ENCODE results near the gene RAD50.

RAD50 gene

DNA sequence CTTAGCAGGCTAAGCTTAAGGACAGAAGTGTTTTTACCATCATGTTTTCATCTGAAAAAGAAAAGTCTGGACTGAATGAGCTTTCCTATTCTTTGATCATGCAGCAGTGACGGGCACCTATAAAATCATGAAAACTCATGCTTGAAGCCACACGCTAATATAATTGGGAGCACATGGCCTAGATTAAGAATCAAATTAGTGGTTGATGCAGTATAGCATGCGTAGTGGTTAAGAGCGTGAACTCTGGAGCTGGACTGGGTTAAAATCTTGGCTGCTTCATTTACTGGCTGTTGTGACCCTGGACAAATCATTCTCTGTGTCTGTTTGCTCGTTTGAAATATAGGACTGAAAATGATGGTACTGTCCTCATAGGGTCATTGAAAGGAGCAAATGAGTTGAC lies 51.3 kb downstream of the RAD50 start:
- no peak overlapping the region for H3K4me3 ChIP-seq (replicated peaks in 1 of 2; ENCODE audit: low read depth in 2 of 2, low read length in 2 of 2)
- no peak for DNase-seq (ENCODE audit: low read depth in 2 of 2)
- TF ChIP-seq, protein P1, sequence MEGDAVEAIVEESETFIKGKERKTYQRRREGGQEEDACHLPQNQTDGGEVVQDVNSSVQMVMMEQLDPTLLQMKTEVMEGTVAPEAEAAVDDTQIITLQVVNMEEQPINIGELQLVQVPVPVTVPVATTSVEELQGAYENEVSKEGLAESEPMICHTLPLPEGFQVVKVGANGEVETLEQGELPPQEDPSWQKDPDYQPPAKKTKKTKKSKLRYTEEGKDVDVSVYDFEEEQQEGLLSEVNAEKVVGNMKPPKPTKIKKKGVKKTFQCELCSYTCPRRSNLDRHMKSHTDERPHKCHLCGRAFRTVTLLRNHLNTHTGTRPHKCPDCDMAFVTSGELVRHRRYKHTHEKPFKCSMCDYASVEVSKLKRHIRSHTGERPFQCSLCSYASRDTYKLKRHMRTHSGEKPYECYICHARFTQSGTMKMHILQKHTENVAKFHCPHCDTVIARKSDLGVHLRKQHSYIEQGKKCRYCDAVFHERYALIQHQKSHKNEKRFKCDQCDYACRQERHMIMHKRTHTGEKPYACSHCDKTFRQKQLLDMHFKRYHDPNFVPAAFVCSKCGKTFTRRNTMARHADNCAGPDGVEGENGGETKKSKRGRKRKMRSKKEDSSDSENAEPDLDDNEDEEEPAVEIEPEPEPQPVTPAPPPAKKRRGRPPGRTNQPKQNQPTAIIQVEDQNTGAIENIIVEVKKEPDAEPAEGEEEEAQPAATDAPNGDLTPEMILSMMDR (IDR thresholded peaks at IDR 0.05; ENCODE audit: low read depth, low read length), result no peak

DNA sequence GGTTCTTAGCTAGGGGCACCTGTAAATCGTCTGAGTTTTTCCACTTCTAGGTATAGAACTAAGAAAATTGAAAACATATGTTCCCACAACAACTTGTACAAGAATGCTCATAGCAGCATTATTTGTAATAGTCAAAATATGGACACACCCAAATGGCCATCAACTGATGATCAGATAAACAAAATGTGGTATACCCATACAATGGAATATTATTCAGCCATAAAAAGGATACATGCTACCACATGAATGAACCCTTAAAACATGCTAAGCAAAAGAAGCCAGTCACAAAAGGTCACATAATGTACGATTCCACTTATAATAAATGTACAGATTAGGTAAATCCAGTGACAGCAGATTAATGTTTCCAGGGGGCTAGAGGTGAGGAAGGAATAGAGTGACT lies 55.2 kb downstream of the RAD50 start:
- H3K4me3 ChIP-seq (replicated peaks in 1 of 2; ENCODE audit: low read depth in 2 of 2, low read length in 2 of 2), result no peak overlapping the region
- DNase-seq (ENCODE audit: low read depth in 2 of 2), result no peak
- TF ChIP-seq, protein P1 (IDR thresholded peaks at IDR 0.05; ENCODE audit: low read depth, low read length), result no peak

DNA sequence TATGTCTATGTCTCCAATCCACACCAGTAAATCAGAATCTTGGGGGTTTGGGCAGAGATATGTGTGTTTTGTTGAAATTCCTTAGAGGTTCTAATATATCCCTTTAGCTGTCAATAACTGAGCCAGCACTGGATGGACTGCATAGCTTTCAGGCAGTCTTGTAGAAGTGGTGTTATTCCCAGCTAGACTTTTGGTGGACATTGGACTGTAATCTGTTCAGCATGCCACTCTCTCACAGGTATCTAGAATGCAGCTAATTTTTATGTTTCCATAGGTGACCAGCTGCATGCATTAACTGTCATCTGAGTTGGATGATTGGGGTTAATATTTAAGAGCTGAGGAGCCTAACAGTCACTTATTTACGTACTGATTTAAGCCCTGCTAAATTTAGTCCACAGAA lies 56.1 kb downstream of the RAD50 start:
- TF ChIP-seq, protein P1 (IDR thresholded peaks at IDR 0.05; ENCODE audit: low read depth, low read length), result no peak
- no peak overlapping the region for H3K4me3 ChIP-seq (replicated peaks in 1 of 2; ENCODE audit: low read depth in 2 of 2, low read length in 2 of 2)
- DNase-seq (ENCODE audit: low read depth in 2 of 2), result no peak

DNA sequence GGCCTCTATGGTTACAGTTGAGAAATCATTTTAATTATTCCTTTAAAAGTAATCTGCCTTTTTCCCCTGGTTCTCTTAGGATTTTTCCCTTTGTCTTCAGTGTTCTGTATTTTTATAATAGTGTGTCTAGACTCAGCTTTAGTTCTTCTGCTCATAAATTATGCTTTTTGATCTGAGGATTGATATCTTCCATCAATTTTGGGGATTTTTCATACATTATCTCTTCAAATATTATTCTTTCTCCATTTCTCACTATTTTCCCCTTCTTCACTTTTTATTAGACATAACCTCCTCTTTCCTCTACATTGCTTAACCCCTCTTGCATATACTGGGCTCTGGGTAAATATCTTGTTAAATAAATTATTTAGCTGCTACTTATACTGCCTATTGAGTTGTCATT lies 64.9 kb downstream of the RAD50 start:
- TF ChIP-seq, protein P1 (IDR thresholded peaks at IDR 0.05; ENCODE audit: low read depth, low read length), result no peak
- no peak overlapping the region for H3K4me3 ChIP-seq (replicated peaks in 1 of 2; ENCODE audit: low read depth in 2 of 2, low read length in 2 of 2)
- no peak for DNase-seq (ENCODE audit: low read depth in 2 of 2)

DNA sequence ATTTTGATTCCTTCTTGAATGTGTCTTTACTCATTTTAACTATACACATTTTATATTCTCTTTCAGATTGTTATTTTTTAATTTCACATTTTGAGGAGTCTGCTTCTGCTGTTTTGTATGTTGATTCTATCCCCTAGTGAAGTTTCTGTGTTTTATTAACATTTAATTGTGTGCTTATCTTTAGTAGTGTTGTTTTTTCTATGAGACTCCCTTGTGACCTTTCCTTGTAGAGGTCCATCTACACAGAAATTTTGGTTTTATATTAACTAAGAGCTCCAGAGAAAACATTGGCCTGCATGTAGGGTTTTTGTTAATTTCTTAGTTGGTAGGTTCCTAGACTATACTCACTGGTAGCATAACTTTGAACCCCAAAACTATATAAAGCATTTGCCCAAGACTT lies 65.8 kb downstream of the RAD50 start:
- TF ChIP-seq, protein P1 (IDR thresholded peaks at IDR 0.05; ENCODE audit: low read depth, low read length), result no peak
- no peak overlapping the region for H3K4me3 ChIP-seq (replicated peaks in 1 of 2; ENCODE audit: low read depth in 2 of 2, low read length in 2 of 2)
- DNase-seq (ENCODE audit: low read depth in 2 of 2), result no peak

DNA sequence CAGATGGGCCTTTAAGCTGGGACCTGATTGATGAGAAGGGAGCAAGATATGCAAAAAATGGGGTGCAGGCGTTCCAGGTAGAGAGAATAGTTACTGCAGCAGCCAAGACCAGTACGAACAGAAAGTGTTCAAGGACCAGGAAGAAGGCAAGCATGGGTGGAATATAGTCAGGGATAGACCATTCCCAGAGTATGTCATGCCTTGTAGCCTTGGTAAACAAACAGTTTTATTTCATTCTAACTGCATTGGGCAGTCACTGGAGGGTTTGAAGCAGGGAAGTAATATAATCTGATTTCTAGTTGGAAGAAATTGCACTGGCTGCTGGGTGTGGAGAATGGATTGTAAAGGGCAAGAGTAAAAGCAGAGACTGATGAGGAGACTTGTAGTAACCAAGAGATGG lies 70.7 kb downstream of the RAD50 start:
- TF ChIP-seq, protein P1 (IDR thresholded peaks at IDR 0.05; ENCODE audit: low read depth, low read length), result no peak
- DNase-seq (ENCODE audit: low read depth in 2 of 2), result no peak
- H3K4me3 ChIP-seq (replicated peaks in 1 of 2; ENCODE audit: low read depth in 2 of 2, low read length in 2 of 2), result no peak overlapping the region

DNA sequence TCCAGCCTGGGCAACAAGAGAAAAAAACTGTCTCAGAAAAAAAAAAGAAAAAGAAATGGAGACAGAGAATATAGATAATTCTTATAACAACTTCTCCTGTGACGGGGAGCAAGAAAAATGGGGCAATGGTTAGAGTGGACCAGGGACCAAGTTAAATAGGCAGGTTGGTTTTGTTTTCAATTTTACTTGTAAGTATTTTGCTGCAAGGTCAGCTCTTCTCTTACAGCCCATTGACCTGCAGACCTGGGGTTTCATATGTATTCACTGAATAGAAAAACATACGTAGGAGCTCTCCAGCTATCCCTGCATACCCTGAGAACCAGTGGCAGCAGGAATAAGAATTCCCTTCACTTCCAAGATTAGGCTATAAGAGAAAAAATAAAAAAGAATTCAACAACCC lies 72.0 kb downstream of the RAD50 start:
- TF ChIP-seq, protein P1 (IDR thresholded peaks at IDR 0.05; ENCODE audit: low read depth, low read length), result no peak
- no peak overlapping the region for H3K4me3 ChIP-seq (replicated peaks in 1 of 2; ENCODE audit: low read depth in 2 of 2, low read length in 2 of 2)
- no peak for DNase-seq (ENCODE audit: low read depth in 2 of 2)

All from cardiac fibroblast (primary cell).